Neural progenitor cell (in vitro differentiated cells): ENCODE measurements around the gene JAK2. TPM values are rescaled to one million over a fixed set of nuclear protein-coding genes. Genes with fewer than 3 reads are reported as not detected.
A peak's percentile ranks its signal among the peaks of the same experiment; 100 is the strongest.

Experiments used
- DNase-seq: peaks from one replicate; pipeline ENCODE4 v3.0.0-alpha.2; 2016; ENCODE audit warnings: low spot score
- H2AFZ ChIP-seq: fragments of 200-600 bp; sonication (generic); replicated peaks from 2 replicates; pipeline ENCODE4 v1.6.1; 2016; ENCODE audit warnings: antibody characterized with exemption
- H3F3A ChIP-seq: fragments of 200-600 bp; sonication (generic); 2 replicates; pipeline ENCODE4 v1.6.1; 2016; ENCODE audit warnings: antibody characterized with exemption, low read depth
- H3K27ac ChIP-seq: fragments of 200-600 bp; sonication (generic); 2 replicates; pipeline ENCODE4 v1.5.1; 2016; ENCODE audit warnings: mild to moderate bottlenecking
- H3K27me3 ChIP-seq: fragments of 200-600 bp; sonication (generic); 2 replicates; pipeline ENCODE4 v1.6.1; 2016; ENCODE audit warnings: mild to moderate bottlenecking, moderate library complexity
- H3K36me3 ChIP-seq: fragments of 200-600 bp; sonication (generic); 2 replicates; pipeline ENCODE4 v1.5.1; 2016
- H3K4me1 ChIP-seq: fragments of 200-600 bp; sonication (generic); 2 replicates; pipeline ENCODE4 v1.6.1; 2016; ENCODE audit warnings: mixed run types
- H3K4me2 ChIP-seq: fragments of 200-600 bp; sonication (generic); 2 replicates; pipeline ENCODE4 v1.6.1; 2016
- H3K4me3 ChIP-seq: fragments of 200-600 bp; sonication (generic); 2 replicates; pipeline ENCODE4 v1.5.1; 2016
- H3K79me2 ChIP-seq: fragments of 200-600 bp; sonication (generic); 2 replicates; pipeline ENCODE4 v1.6.1; 2016; ENCODE audit warnings: low read depth
- H3K9ac ChIP-seq: fragments of 200-600 bp; sonication (generic); 2 replicates; pipeline ENCODE4 v1.6.1; 2016
- H3K9me3 ChIP-seq: fragments of 200-600 bp; sonication (generic); 2 replicates; pipeline ENCODE4 v1.5.1; 2016; ENCODE audit warnings: low read depth
- H4K20me1 ChIP-seq: fragments of 200-600 bp; sonication (generic); 2 replicates; pipeline ENCODE4 v1.6.1; 2016; ENCODE audit warnings: low read depth
- H3K27ac Mint-ChIP-seq: 3 replicates; pipeline ENCODE4 v1.8.0; 2021; ENCODE audit warnings: mixed read lengths
- H3K27me3 Mint-ChIP-seq: 2 replicates; pipeline ENCODE4 v1.8.0; 2022; ENCODE audit warnings: low read depth, mild to moderate bottlenecking, inconsistent platforms, moderate library complexity, mixed read lengths; ENCODE audit not compliant: insufficient read depth
- H3K36me3 Mint-ChIP-seq: 3 replicates; pipeline ENCODE4 v1.8.0; 2021; ENCODE audit warnings: mixed read lengths
- H3K4me1 Mint-ChIP-seq: 3 replicates; pipeline ENCODE4 v1.8.0; 2021; ENCODE audit warnings: mixed read lengths
- H3K4me3 Mint-ChIP-seq: 3 replicates; pipeline ENCODE4 v1.8.0; 2021; ENCODE audit warnings: mild to moderate bottlenecking, moderate library complexity, mixed read lengths
- H3K9me3 Mint-ChIP-seq: 3 replicates; pipeline ENCODE4 v1.8.0; 2020; ENCODE audit warnings: mixed read lengths
- EZH2 ChIP-seq: fragments of 200-600 bp; sonication (generic); IDR thresholded peaks from 2 replicates; pipeline ENCODE4 v1.6.1; 2017; ENCODE audit warnings: antibody characterized with exemption, mild to moderate bottlenecking, moderate library complexity
- EZH2phosphoT487 ChIP-seq: fragments of 200-600 bp; sonication (generic); IDR thresholded peaks from 2 replicates; pipeline ENCODE4 v1.6.1; 2017; ENCODE audit warnings: antibody characterized with exemption
- total RNA-seq: library from RNA; depleted of rRNA; stranded (reverse); fragments of >200 nt; gene quantifications from 2 replicates; pipeline ENCODE4 v1.2.3, GENCODE V29; 2015; ENCODE audit warnings: low replicate concordance
- TF ChIP-seq, protein P1 (sequence below): fragments of 200-600 bp; sonication (generic); IDR thresholded peaks from 2 replicates; pipeline ENCODE4 v1.5.1; 2017; ENCODE audit warnings: antibody characterized with exemption, mild to moderate bottlenecking

Gene JAK2
- total RNA-seq, 1 donor from 2014 or later: 3.9 TPM

DNA sequence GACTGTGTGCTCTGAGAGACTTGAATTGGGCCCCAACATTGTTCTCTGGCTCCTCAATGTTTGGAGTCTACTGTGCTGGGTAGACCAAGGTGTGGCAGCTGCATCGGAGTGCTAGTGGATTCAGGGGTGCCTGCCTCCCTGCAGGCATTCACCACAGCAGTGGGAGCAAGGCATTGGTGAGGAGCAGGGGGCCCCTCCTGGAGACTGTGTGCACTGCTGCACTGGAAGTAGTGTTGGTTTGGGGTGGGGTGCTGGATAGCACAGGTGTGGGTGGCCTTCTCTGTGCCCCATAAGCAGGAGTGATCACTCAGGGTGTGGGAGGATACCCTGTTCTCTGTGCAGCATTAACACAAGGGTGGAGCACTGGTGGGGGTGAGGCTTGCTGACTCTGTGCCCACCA, 161.2 kb downstream of the JAK2 start:
- Histone ChIP-seq H3K27ac (no peak overlapping the region), H4K20me1 (no peaks in the 10 kb centered on the region), H3K4me3 (no peak overlapping the region), H2AFZ (no peak overlapping the region), H3K79me2 (no peaks in the 10 kb centered on the region), H3K9me3 (no peaks in the 10 kb centered on the region), H3F3A (no peaks in the 10 kb centered on the region), H3K4me1 (no peaks in the 10 kb centered on the region), H3K27me3 (no peaks in the 10 kb centered on the region), H3K36me3 (no peaks in the 10 kb centered on the region), H3K9ac (no peak overlapping the region), H3K4me2 (no peak overlapping the region)
- Mint-ChIP-seq H3K36me3 (peaks cover 2% of the 10 kb centered on the region), H3K9me3 (no peaks in the 10 kb centered on the region), H3K4me3 (no peak overlapping the region), H3K4me1 (no peaks in the 10 kb centered on the region), H3K27me3 (peaks cover 2% of the 10 kb centered on the region), H3K27ac (no peak overlapping the region)
- TF ChIP-seq, protein P1, sequence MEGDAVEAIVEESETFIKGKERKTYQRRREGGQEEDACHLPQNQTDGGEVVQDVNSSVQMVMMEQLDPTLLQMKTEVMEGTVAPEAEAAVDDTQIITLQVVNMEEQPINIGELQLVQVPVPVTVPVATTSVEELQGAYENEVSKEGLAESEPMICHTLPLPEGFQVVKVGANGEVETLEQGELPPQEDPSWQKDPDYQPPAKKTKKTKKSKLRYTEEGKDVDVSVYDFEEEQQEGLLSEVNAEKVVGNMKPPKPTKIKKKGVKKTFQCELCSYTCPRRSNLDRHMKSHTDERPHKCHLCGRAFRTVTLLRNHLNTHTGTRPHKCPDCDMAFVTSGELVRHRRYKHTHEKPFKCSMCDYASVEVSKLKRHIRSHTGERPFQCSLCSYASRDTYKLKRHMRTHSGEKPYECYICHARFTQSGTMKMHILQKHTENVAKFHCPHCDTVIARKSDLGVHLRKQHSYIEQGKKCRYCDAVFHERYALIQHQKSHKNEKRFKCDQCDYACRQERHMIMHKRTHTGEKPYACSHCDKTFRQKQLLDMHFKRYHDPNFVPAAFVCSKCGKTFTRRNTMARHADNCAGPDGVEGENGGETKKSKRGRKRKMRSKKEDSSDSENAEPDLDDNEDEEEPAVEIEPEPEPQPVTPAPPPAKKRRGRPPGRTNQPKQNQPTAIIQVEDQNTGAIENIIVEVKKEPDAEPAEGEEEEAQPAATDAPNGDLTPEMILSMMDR: no peak
- no peak for TF ChIP-seq EZH2
- TF ChIP-seq EZH2phosphoT487: no peak
- DNase-seq: peak; percentile 2

Other genes with a start within 250 kb of the JAK2 start
- gene AK3, start 244.1 kb upstream of the JAK2 start, total RNA-seq: 33.9 and 54.8 TPM in 2 replicates
- gene RCL1, start 192.3 kb upstream of the JAK2 start, total RNA-seq: 17.9 and 19.5 TPM in 2 replicates
- gene INSL6, start 200.4 kb downstream of the JAK2 start, total RNA-seq: not detected in 2 replicates
- not detected in 2 replicates for gene INSL4, start 246.1 kb downstream of the JAK2 start, total RNA-seq